D341Med (cell line): ENCODE results near the gene DNM3.
"Not testable (repeated sequence)": the region's sequence is repeated elsewhere in the genome, so short reads cannot be mapped to it uniquely, and the experiment has no call there.

Experiments
- DNase-seq: peaks from one replicate; pipeline ENCODE4 v3.0.0; 2012; ENCODE audit warnings: low spot score

DNM3 gene

GRCh38 chr1:172425339-172425738, 584.0 kb downstream of the DNM3 start:
- DNase-seq: no peak

GRCh38 chr1:172427191-172427590, 585.9 kb downstream of the DNM3 start:
- no peak for DNase-seq

GRCh38 chr1:172429331-172430127, 588.2 kb downstream of the DNM3 start:
- DNase-seq: peak; percentile 55

GRCh38 chr1:172430128-172430454, 588.8 kb downstream of the DNM3 start:
- DNase-seq: no peak

- DNase-seq: no peak
These were observed 589.9 kb downstream of the DNM3 start for GRCh38 chr1:172431204-172431603.

- DNase-seq: no peak
These were observed 590.5 kb downstream of the DNM3 start for GRCh38 chr1:172431721-172432192.

GRCh38 chr1:172437183-172437582, 595.9 kb downstream of the DNM3 start:
- not testable (repeated sequence) for DNase-seq

GRCh38 chr1:172442404-172442803, 601.1 kb downstream of the DNM3 start:
- DNase-seq: no peak

- DNase-seq: no peak
These were observed 601.7 kb downstream of the DNM3 start for GRCh38 chr1:172442843-172443565.

- peak; percentile 97 for DNase-seq
These were observed 602.6 kb downstream of the DNM3 start, which contains the start of gene PIGC for GRCh38 chr1:172443666-172444453. PIGC (minus strand) TSS chr1:172444069; CDS start chr1:172442622, 1,447 bp downstream.

GRCh38 chr1:172446547-172446946, 605.2 kb downstream of the DNM3 start:
- DNase-seq: no peak

GRCh38 chr1:172447641-172448040, 606.3 kb downstream of the DNM3 start:
- no peak for DNase-seq

- no peak for DNase-seq
These were observed 607.8 kb downstream of the DNM3 start for GRCh38 chr1:172448995-172449584.

- DNase-seq: peak; percentile 86
These were observed 608.6 kb downstream of the DNM3 start for GRCh38 chr1:172449585-172450523.

GRCh38 chr1:172450524-172450885, 609.2 kb downstream of the DNM3 start:
- no peak for DNase-seq

- no peak for DNase-seq
These were observed 609.7 kb downstream of the DNM3 start for GRCh38 chr1:172451002-172451443.

GRCh38 chr1:172452536-172453152, 611.3 kb downstream of the DNM3 start:
- DNase-seq: no peak

- no peak for DNase-seq
These were observed 611.9 kb downstream of the DNM3 start for GRCh38 chr1:172453153-172453545.

- no peak for DNase-seq
These were observed 612.3 kb downstream of the DNM3 start for GRCh38 chr1:172453607-172454006.

- DNase-seq: no peak
These were observed 614.2 kb downstream of the DNM3 start for GRCh38 chr1:172455451-172455850.
